Hepatocyte (in vitro differentiated cells): ENCODE results near the gene LCN1. TPM values are rescaled to one million over a fixed set of nuclear protein-coding genes. Genes with fewer than 3 reads are reported as not detected.

Source experiments
- DNase-seq: peaks from one replicate; pipeline ENCODE4 v3.0.0-alpha.2; 2016; ENCODE audit warnings: low spot score
- H2AFZ ChIP-seq: fragments of 200-600 bp; sonication (generic); 2 replicates; pipeline ENCODE4 v1.6.0; 2016; ENCODE audit warnings: antibody characterized with exemption, mild to moderate bottlenecking
- H3K27ac ChIP-seq: fragments of 200-600 bp; sonication (generic); 2 replicates; pipeline ENCODE4 v1.5.1; 2016; ENCODE audit warnings: mild to moderate bottlenecking
- H3K27me3 ChIP-seq: fragments of 200-600 bp; sonication (generic); 2 replicates; pipeline ENCODE4 v1.6.1; 2016
- H3K36me3 ChIP-seq: fragments of 200-600 bp; sonication (generic); replicated peaks from 2 replicates; pipeline ENCODE4 v1.5.1; 2016; ENCODE audit warnings: low read depth; ENCODE audit not compliant: insufficient read depth
- H3K4me1 ChIP-seq: fragments of 200-600 bp; sonication (generic); 2 replicates; pipeline ENCODE4 v1.5.1; 2016; ENCODE audit warnings: mild to moderate bottlenecking, moderate library complexity; ENCODE audit not compliant: insufficient read depth
- H3K4me2 ChIP-seq: fragments of 200-600 bp; sonication (generic); 2 replicates; pipeline ENCODE4 v1.6.0; 2016
- H3K4me3 ChIP-seq: fragments of 200-600 bp; sonication (generic); 2 replicates; pipeline ENCODE4 v1.5.1; 2016; ENCODE audit warnings: mild to moderate bottlenecking
- H3K79me2 ChIP-seq: fragments of 200-600 bp; sonication (generic); 2 replicates; pipeline ENCODE4 v1.6.0; 2017; ENCODE audit warnings: mild to moderate bottlenecking
- H3K9me2 ChIP-seq: fragments of 200-600 bp; sonication (generic); replicated peaks from 2 replicates; pipeline ENCODE4 v1.6.0; 2017; ENCODE audit warnings: mild to moderate bottlenecking; ENCODE audit not compliant: insufficient read depth
- H3K9me3 ChIP-seq: fragments of 200-600 bp; sonication (generic); 2 replicates; pipeline ENCODE4 v1.5.1; 2016; ENCODE audit warnings: low read depth, mild to moderate bottlenecking
- H4K20me1 ChIP-seq: fragments of 200-600 bp; sonication (generic); 2 replicates; pipeline ENCODE4 v1.6.0; 2016; ENCODE audit warnings: mild to moderate bottlenecking; ENCODE audit not compliant: insufficient read depth, poor library complexity, severe bottlenecking
- CTCF ChIP-seq: fragments of 200-600 bp; sonication (generic); IDR thresholded peaks from 2 replicates; pipeline ENCODE4 v1.5.1; 2016; ENCODE audit warnings: antibody characterized with exemption, mild to moderate bottlenecking; ENCODE audit not compliant: poor library complexity
- EZH2 ChIP-seq: fragments of 200-600 bp; sonication (generic); IDR thresholded peaks from 2 replicates; pipeline ENCODE4 v1.6.1; 2016; ENCODE audit warnings: antibody characterized with exemption, mild to moderate bottlenecking, borderline replicate concordance
- EZH2phosphoT487 ChIP-seq: fragments of 200-600 bp; sonication (generic); IDR thresholded peaks from one replicate; pipeline ENCODE4 v1.6.1; 2018; ENCODE audit warnings: antibody characterized with exemption, mild to moderate bottlenecking, low read depth, moderate library complexity; ENCODE audit not compliant: unreplicated experiment, severe bottlenecking
- WGBS: methylation state at CpG from one replicate; pipeline ENCODE4 v1.1.6; 2016; ENCODE audit warnings: low lambda C conversion rate; ENCODE audit errors: missing lambda C conversion rate; 5-methylcytosine and 5-hydroxymethylcytosine counted together
- polyA plus RNA-seq: library from polyadenylated mRNA; unstranded; fragments of >200 nt; fragmentation: Nextera tagmentation; extraction: Ambion mirVana; gene quantifications from 2 replicates; pipeline ENCODE4 v1.2.1, GENCODE V29; 2016
- total RNA-seq: library from RNA; depleted of rRNA; stranded (reverse); fragments of >200 nt; gene quantifications from 2 replicates; pipeline ENCODE4 v1.2.3, GENCODE V29; 2014

Gene LCN1
- total and polyA plus RNA-seq, 2 experiments from 2014 or later: not detected

GRCh38 chr9:135570456-135570855, 49.2 kb downstream of the LCN1 start:
- 32% methylated on average over 3 of the region's 3 CpGs for WGBS
- Histone ChIP-seq H3K27ac (no peak overlapping the region), H3K79me2 (no peaks in the 10 kb centered on the region), H4K20me1 (no peaks in the 10 kb centered on the region), H3K4me3 (no peak overlapping the region), H2AFZ (no peak overlapping the region), H3K36me3 (no peaks in the 10 kb centered on the region), H3K27me3 (no peaks in the 10 kb centered on the region), H3K4me2 (no peak overlapping the region), H3K9me3 (no peaks in the 10 kb centered on the region), H3K9me2 (no peaks in the 10 kb centered on the region), H3K4me1 (no peaks in the 10 kb centered on the region)
- DNase-seq: no peak
- TF ChIP-seq EZH2 (no peak), CTCF (no peak), EZH2phosphoT487 (no peak)

GRCh38 chr9:135572233-135572632, 51.0 kb downstream of the LCN1 start:
- H3K27me3 ChIP-seq: no peaks in the 10 kb centered on the region
- H4K20me1 ChIP-seq: no peaks in the 10 kb centered on the region
- H3K27ac ChIP-seq: no peak overlapping the region
- no peaks in the 10 kb centered on the region for H3K4me1 ChIP-seq
- H3K79me2 ChIP-seq: no peaks in the 10 kb centered on the region
- no peaks in the 10 kb centered on the region for H3K9me2 ChIP-seq
- 71% methylated on average over 2 of the region's 2 CpGs for WGBS
- no peaks in the 10 kb centered on the region for H3K36me3 ChIP-seq
- no peak overlapping the region for H2AFZ ChIP-seq
- no peaks in the 10 kb centered on the region for H3K9me3 ChIP-seq
- H3K4me2 ChIP-seq: no peak overlapping the region
- no peak for DNase-seq
- H3K4me3 ChIP-seq: no peak overlapping the region
- no peak for TF ChIP-seq EZH2
- TF ChIP-seq EZH2phosphoT487: no peak
- TF ChIP-seq CTCF: no peak

GRCh38 chr9:135573124-135573523, 51.9 kb downstream of the LCN1 start:
- Histone ChIP-seq H3K36me3 (no peaks in the 10 kb centered on the region), H4K20me1 (no peaks in the 10 kb centered on the region), H3K4me2 (no peak overlapping the region), H3K79me2 (no peaks in the 10 kb centered on the region), H3K9me3 (no peaks in the 10 kb centered on the region), H3K27ac (no peak overlapping the region), H3K9me2 (no peaks in the 10 kb centered on the region), H3K4me1 (no peaks in the 10 kb centered on the region), H3K27me3 (no peaks in the 10 kb centered on the region), H3K4me3 (no peak overlapping the region), H2AFZ (no peak overlapping the region)
- 73% methylated on average over 1 of the region's 1 CpG for WGBS
- no peak for DNase-seq
- TF ChIP-seq CTCF (no peak), EZH2 (no peak), EZH2phosphoT487 (no peak)

- Histone ChIP-seq H3K79me2 (no peaks in the 10 kb centered on the region), H3K4me3 (no peak overlapping the region), H4K20me1 (no peaks in the 10 kb centered on the region), H3K4me1 (no peaks in the 10 kb centered on the region), H3K4me2 (no peak overlapping the region), H3K27ac (no peak overlapping the region), H2AFZ (no peak overlapping the region), H3K27me3 (no peaks in the 10 kb centered on the region), H3K9me2 (no peaks in the 10 kb centered on the region), H3K36me3 (no peaks in the 10 kb centered on the region), H3K9me3 (no peaks in the 10 kb centered on the region)
- no peak for DNase-seq
- WGBS: 85% methylated on average over 14 of the region's 14 CpGs
- TF ChIP-seq CTCF (no peak), EZH2 (no peak), EZH2phosphoT487 (no peak)
Measured at GRCh38 chr9:135574331-135574730, 53.1 kb downstream of the LCN1 start.
